Stimulated activated CD4-positive, alpha-beta T cell treated with anti-CD3 and anti-CD28 coated beads, TNF-alpha, amount 100 ng/mL, for 24 hours (primary cell): Measurements from ENCODE around the gene CGGBP1.
"Not testable (repeated sequence)": the region's sequence is repeated elsewhere in the genome, so short reads cannot be mapped to it uniquely, and the experiment has no call there.

ENCODE experiments used
- DNase-seq, 3 experiments: peaks; one replicate each; pipeline ENCODE4 v3.0.0-alpha.2; 2020; ENCODE audit warnings: low read depth in 3 of 3

The CGGBP1 gene

DNA sequence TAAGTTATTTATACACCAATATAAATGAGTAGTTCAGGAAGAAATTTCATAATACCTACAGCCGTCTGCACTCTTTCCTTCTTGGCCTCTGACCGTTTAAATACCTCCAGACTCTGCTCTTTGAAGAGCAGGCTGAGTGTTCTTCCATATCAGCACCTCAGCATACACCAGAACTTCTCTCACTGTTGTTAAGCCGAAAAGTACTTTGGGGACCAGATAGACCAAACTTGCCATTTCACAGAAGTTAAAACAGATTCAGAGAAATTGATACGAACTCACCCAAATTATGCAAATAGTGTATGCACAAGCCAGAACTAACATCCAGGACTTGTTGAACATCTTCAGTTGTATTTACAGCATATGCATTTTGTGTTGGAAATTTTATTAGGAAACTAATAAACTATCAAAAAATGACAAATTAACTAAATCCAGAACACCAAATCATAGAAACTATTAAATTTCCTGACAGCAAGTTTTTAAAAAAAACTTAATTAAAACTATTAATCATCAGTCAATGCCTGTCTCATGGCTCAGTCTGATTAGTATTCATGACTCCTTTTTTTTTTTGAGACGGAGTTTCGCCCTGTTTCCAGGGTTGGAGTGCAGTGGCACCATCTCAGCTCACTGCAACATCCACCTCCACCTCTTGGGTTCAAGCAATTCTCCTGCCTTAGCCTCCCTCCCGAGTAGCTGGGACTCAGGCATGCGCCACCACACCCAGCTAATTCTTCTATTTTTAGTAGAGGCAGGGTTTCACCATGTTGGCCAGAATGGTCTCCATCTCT lies 24.1 kb downstream of the CGGBP1 start:
- no peak for DNase-seq

DNA sequence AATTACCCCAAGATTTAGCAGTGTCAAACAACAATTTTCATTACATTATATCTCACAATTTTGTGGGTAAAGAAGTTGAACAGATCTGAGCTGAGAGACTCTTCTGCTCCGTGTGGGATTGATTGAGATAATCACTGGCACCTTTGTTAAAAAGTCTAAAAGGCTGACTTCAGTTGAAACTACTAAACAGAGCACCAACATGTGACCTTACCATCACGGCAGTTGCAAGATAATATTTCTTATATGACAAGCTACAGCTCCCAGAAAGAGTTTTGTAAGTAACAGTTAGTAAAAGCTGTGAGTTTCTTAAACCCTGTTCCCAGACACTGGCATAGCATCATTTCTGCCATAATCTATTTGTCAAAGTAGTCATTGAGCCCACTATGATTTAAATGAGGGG lies 25.0 kb downstream of the CGGBP1 start:
- DNase-seq = no peak

DNA sequence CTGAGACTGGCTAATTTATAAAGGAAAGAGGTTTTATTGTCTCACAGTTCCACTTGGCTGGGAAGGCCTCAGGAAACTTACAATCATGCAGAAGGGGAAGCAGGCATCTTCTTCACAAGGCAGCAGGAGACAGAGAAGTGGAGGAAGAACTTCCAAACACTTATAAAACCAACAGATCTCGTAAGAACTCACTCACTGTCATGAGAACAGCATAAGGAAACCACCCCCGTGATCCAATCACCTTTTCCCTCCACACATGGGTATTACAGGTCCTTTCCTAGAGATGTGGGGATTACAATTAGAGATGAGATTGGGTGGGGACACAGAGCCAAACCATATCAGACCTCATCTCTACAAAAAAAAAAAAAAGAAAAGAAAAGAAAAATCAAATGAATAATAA lies 25.7 kb downstream of the CGGBP1 start:
- no peak for DNase-seq

DNA sequence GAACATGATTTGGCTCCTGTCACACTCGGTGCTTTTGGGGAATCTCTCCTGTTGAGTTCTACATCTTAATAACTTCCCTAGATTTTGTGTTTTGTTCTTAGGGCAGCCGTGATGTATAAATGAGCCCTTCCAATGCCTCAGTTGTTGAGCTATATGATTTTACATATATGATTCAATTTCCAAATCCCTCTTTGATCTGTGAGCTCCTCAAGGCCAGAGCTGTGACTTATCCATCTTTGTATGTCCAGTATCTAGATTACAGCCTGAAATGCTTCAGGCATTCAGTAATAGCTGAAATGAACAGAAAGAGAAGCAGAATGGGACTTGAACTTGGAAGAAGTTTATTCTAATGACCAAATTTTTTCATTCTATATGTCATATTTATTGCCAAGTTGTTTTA lies 26.6 kb downstream of the CGGBP1 start:
- no peak for DNase-seq

DNA sequence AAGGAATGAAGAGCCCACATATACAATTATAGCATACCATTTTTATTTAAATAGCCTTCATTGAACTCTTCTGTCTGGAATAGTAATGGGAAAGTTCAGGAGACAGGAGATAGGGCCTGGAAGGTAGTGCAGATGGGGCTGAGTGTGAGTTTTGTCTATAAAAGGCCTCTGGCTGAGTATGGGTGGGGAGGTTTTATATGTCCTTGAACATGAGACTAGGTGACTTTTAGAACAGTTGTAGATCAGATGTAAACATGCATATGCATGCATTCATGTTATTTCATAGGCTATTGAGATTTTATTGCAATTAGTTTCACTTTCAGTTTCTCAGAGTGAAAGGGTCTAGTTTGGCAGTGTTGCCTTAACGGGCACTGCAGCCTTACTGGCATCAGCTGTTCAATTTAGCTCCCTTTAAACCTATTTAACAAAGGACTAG lies 27.1 kb downstream of the CGGBP1 start:
- no peak for DNase-seq

DNA sequence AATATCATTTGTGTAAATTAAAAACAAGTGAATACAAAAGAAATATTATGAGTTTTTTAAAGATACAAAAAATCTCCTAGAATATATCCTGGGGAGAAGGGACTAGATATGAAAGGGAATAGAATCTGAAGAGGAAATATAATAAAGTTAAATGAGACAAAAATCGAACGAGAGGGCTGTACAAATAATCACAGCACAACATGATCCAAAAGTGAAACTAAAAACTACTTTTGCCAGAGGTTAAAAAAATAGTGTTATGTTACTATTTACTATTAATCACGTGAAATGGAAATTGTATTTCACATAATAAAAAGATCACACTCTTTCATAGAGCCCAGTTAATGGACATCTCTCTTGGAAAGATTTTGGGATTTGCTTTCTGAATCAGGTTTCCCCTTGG lies 28.6 kb downstream of the CGGBP1 start:
- no peak for DNase-seq

DNA sequence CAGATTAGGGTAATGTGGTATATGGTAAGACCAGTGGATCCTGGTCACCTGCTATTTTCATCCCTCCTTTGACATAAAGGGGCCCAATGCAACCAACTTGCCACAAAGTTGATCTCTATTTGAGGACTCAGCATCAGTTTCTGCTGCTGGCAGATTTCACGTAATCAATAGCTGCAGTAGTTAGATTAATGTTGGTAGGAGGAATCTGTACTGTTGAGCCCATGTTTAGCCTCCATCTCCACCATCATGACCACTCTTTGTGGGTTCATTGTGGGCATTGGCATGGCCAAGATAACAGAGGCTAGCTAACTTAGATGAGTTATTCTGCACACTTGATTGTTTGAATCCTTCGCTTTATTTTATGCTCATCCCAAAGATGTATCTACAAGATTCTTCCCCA lies 29.9 kb downstream of the CGGBP1 start:
- no peak for DNase-seq

DNA sequence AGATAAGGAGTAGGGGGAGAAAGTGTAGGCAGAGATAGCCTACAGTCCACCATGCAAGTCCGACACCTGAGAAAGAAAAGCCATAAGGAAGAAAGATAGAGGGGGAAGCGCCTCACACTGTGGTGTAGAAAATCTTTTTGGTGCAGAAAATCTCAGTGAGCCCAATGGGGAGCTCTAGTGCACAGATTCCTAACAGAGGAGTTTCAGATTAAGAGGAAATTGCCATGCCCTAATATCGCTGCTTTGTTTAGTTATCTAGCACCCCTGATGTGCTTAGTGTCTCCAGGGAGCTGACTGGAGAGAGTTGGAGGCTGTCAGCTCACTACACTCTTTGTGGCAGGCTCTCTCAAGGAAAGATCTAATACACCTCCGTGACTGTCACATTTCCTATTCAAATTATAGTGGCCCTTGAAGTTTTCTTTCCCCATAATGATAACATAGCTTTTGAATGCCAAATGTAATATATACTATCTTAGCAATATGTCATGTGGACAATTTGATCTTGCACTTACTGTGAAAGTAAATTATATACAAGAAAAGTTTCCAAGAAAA lies 33.7 kb downstream of the CGGBP1 start:
- DNase-seq = no peak

DNA sequence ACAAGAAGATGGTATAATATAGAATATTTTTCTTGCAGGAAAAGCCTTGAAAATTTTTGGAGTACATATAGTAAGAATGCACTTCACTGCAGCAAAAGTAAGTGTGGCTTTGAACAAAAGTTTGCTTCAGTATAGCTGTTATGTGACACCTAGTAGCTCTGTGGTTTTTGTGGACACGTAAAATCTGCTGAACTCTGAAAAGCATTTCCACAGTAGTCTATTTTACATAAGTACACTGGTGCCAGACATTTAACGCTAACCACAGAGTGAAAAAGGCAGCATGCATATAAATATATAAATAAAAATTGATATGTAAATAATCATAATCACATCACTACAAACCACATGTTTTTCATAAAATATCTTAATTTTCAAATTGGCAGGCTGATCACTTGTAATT lies 39.8 kb downstream of the CGGBP1 start:
- DNase-seq = no peak

DNA sequence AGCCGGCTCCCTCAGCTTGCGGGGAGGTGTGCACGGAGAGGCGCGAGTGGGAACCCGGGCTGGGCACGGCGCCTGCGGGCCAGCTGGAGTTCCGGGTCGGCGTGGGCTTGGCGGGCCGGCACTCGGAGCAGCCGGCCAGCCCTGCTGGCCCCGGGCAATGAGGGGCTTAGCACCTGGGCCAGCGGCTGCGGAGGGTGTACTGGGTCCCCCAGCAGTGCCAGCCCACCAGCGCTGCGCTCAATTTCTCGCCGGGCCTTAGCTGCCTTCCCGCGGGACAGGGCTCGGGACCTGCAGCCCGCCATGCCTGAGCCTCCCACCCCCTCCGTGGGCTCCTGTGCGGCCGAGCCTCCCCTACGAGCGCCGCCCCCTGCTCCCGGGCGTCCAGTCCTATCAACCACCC lies 43.1 kb downstream of the CGGBP1 start:
- DNase-seq = not testable (repeated sequence)

DNA sequence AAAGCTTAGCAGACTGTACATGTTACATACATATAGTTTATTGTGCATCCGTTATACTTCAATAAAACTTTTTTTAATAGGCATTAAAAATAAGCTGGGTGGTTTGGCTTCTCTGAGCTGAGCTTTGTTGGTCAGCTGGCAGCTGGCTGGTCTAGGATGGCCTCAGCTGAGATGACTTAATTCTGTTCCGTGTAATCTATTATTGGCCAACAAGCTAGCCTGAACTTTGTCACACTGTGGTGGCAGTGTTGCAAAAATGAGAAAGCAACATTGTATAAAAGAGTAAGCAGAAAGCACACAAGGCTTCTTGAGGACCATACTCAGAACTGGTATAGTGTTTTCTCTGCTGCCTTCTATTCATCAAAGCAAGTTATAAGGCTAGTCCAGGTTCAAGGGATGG lies 45.2 kb downstream of the CGGBP1 start:
- no peak for DNase-seq

DNA sequence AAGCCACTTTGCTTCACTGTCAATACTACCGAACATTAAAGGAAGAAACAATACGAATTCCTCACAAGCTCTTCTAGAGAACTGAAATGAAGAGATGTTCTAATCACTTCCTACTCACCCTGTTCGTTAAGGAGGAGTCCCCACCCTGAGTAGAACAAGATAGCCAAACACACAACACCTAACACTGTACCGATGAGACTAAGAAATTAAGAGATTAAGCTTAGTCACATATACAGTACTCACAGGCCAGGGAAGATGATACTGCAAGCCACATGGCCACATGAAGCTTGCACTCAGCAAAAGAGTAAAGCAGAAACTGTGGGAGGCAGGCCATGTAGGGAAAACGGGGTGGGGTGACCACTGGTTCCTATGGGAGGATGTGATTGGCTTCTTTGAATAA lies 48.0 kb downstream of the CGGBP1 start:
- DNase-seq = no peak

DNA sequence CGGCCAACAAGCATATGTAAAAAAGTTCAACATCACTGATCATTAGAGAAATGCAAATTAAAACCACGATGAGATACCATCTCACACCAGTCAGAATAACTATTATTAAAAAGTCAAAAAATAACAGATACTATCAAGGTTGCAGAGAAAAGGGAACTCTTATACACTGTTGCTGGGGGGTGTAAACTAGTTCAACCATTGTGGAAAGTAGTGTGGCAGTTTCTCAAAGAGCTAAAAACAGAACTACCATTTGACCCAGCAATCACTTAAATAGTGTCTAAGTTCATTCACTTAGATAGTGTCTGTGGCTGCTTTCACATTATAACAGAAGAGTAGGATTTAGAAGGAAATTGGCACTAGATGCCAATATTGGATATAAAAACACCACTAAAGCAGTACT lies 49.7 kb downstream of the CGGBP1 start:
- no peak for DNase-seq

DNA sequence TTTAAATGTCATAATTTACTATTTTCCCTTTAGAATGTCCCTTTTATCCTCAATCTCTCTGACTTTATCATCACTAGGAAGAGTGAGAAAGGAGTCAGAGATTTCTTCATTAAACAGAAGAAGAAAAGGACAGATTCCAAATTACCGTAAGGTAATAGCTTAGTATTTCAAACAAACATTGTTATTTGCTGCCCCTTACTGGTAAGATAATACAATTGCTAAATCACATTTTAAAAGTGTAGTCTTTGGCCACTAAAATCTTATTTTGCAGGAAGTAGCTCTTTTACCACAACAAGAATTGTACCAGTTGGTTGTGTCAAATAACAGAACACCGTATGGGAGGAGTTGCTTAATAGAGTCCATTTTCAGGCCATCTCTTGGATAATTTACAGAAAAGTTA lies 53.7 kb downstream of the CGGBP1 start:
- no peak for DNase-seq

DNA sequence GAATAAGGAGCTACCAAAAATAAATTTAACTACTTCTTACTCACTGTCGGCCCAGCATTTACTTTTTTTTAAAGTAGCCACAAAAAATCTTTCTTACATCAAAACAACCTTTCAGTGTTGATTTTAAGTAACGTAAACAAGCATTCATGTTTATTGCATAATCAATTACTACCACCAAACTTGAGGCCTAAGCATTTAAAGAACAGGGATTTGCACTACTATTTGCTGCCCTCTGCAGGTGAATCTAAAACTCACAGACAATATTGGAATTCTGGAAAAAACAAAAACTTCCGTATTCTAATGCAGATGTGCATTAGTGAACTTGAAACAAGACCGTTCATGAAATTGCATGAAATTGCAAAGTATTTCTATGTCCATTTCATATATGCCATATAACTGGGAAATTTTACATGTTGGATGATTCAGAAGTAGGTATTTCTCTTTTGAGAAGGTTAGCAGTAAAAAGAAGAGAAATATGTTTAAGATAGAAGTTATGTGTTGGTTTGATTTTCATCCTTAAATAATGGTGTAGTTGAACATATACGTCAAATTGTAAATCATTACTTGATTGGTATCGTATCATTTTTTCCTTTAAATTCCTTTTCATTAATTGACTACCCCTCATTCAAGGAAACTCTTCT lies 55.6 kb downstream of the CGGBP1 start:
- DNase-seq = no peak

DNA sequence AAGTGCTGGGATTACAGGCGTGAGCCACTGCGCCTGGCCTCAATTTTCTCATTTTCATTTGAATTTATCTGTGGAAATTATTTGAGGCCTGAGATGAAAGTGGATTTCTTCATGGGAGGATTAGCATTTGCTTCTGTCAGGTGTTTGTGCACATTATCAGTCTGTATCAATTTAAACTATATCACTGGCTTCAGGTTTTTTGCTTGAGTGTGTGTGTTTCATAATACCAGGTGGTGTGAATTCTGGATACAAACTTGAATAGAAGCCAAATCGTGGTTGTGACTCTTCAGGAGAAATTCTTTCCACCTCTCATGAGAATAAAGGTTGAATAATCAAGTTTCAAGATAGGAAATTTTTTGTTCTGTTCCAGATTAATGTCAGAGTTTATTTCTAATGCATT lies 56.4 kb downstream of the CGGBP1 start:
- DNase-seq = no peak
